Measurements from ENCODE around the gene ATAT1. TPM values are rescaled to one million over a fixed set of nuclear protein-coding genes. Genes with fewer than 3 reads are reported as not detected.
A peak's percentile ranks its signal among the peaks of the same experiment; 100 is the strongest.

Gene ATAT1
- total and polyA plus RNA-seq, 8 donors = 8.6 to 73.0 (median 61.2) TPM

GRCh38 chr6:30684386-30685156 is 57.9 kb downstream of the ATAT1 start:
- DNase-seq = peak in 2 of 4 donors; percentile 78 to 91
- intact Hi-C loops (cut with DNase I) = loop anchor here in 1 of 2 donors (10.0 kb wide), 1 partner anchor 50 kb away; no protein-coding TSS in a partner anchor
- H3K4me1 ChIP-seq = peaks cover 15 to 52% of the 10 kb centered on the region in 2 donors

GRCh38 chr6:30685157-30686008 is 58.7 kb downstream of the ATAT1 start:
- TF ChIP-seq CTCF (IDR thresholded peaks at IDR 0.05) = no peak
- intact Hi-C loops (cut with DNase I) = loop anchor here in 1 of 2 donors (10.0 kb wide), 1 partner anchor 49 kb away; no protein-coding TSS in a partner anchor
- Histone ChIP-seq H3K36me3 (peaks cover 0 to 29% of the 10 kb centered on the region in 2 donors), H3K27me3 (no peaks in the 10 kb centered on the region), H3K9me3 (no peaks in the 10 kb centered on the region), H3K4me1 (peaks cover 18 to 52% of the 10 kb centered on the region in 2 donors), H3K27ac (peak overlapping the region; percentile 96 to 97), H3K4me3 (peak overlapping the region; percentile 53 to 91)
- DNase-seq (peak in 1 of 4 donors; percentile 85), ATAC-seq (no peak)

More at GRCh38 chr6:30684386-30685156, 57.9 kb downstream of the ATAT1 start:
- no peaks in the 10 kb centered on the region for H3K27me3 ChIP-seq
- H3K9me3 ChIP-seq = no peaks in the 10 kb centered on the region
- H3K27ac ChIP-seq = peak overlapping the region; percentile 96 to 97
- no peak for TF ChIP-seq CTCF (IDR thresholded peaks at IDR 0.05)
- peak overlapping the region; percentile 53 to 91 for H3K4me3 ChIP-seq
- peaks cover 0 to 37% of the 10 kb centered on the region in 2 donors for H3K36me3 ChIP-seq
- no peak for ATAC-seq

GRCh38 chr6:30686009-30686907 is 59.6 kb downstream of the ATAT1 start, which contains the start of gene PPP1R18:
Gene PPP1R18 (minus strand): TSS chr6:30686645. CDS start chr6:30686018, 627 bp downstream.
- DNase-seq = peak in 3 of 4 donors; percentile 81 to 96 (median 89)
- H3K9me3 ChIP-seq = no peaks in the 10 kb centered on the region
- peak; percentile 64 for ATAC-seq
- H3K4me3 ChIP-seq = peak within 1 kb of the TSS; percentile 53 to 91
- no peak for TF ChIP-seq CTCF (IDR thresholded peaks at IDR 0.05)
- H3K4me1 ChIP-seq = peaks cover 18 to 50% of the 10 kb centered on the region in 2 donors
- no peaks in the 10 kb centered on the region for H3K27me3 ChIP-seq
- peak within 1 kb of the TSS; percentile 96 to 97 for H3K27ac ChIP-seq
- H3K36me3 ChIP-seq = peaks cover 0 to 20% of the 10 kb centered on the region in 2 donors
- intact Hi-C loops (cut with DNase I) = loop anchor here in 1 of 2 donors (10.0 kb wide), 1 partner anchor 49 kb away; no protein-coding TSS in a partner anchor

- H3K27ac ChIP-seq = peak overlapping the region; percentile 96 to 97
- H3K36me3 ChIP-seq = peaks cover 0 to 14% of the 10 kb centered on the region in 2 donors
- H3K4me1 ChIP-seq = peaks cover 14 to 45% of the 10 kb centered on the region in 2 donors
- DNase-seq (peak; percentile 90 to 99 (median 96)), ATAC-seq (peak; percentile 71)
- no peaks in the 10 kb centered on the region for H3K9me3 ChIP-seq
- H3K27me3 ChIP-seq = no peaks in the 10 kb centered on the region
- H3K4me3 ChIP-seq = peak overlapping the region; percentile 53 to 91
- TF ChIP-seq CTCF (IDR thresholded peaks at IDR 0.05) = no peak
- intact Hi-C loops (cut with DNase I) = loop anchor here in 1 of 2 donors (10.0 kb wide), 1 partner anchor 48 kb away; no protein-coding TSS in a partner anchor
Measured at GRCh38 chr6:30686908-30687658, 60.4 kb downstream of the ATAT1 start.

All from left lung (tissue), 10 donors.